IMR-90 (cell line): ENCODE data around the gene HAGHL.

Experiments used
- BHLHE40 ChIP-seq: fragments of 150-350 bp; IDR thresholded peaks from 2 replicates; pipeline ENCODE4 v1.6.1; 2016; ENCODE audit warnings: mild to moderate bottlenecking, low read depth, low read length
- CTCF ChIP-seq: conservative IDR thresholded peaks from 2 replicates; pipeline ENCODE4 v1.5.1; 2012; ENCODE audit warnings: mild to moderate bottlenecking, low read depth, low read length, improper control_type of control experiment
- NFE2L2 ChIP-seq: fragments of 150-350 bp; IDR thresholded peaks from 2 replicates; pipeline ENCODE4 v1.6.1; 2016; ENCODE audit warnings: low read depth, mild to moderate bottlenecking, low read length
- POLR2A ChIP-seq: IDR thresholded peaks from 2 replicates; pipeline ENCODE4 v1.6.1; 2012; ENCODE audit warnings: mild to moderate bottlenecking, low read depth, low read length
- RFX5 ChIP-seq: IDR thresholded peaks from 2 replicates; pipeline ENCODE4 v1.8.0; 2012; ENCODE audit warnings: low read depth, mild to moderate bottlenecking, low read length, moderate library complexity
- SMC3 ChIP-seq: fragments of 150-350 bp; IDR thresholded peaks from 2 replicates; pipeline ENCODE4 v1.6.1; 2016; ENCODE audit warnings: low read depth, mild to moderate bottlenecking, antibody characterized with exemption, low read length, moderate library complexity
- USF2 ChIP-seq: fragments of 150-350 bp; IDR thresholded peaks from 2 replicates; pipeline ENCODE4 v1.6.1; 2017; ENCODE audit warnings: mild to moderate bottlenecking, antibody characterized with exemption, low read length, low read depth

- no peak for TF ChIP-seq CTCF
- no peak for TF ChIP-seq POLR2A
- TF ChIP-seq NFE2L2 = no peak
- TF ChIP-seq BHLHE40 = peak; percentile 42; the same call in 1 of the 2 replicates
- TF ChIP-seq SMC3 = no peak
- TF ChIP-seq USF2 = peak; percentile 61
- no peak for TF ChIP-seq RFX5
Observed at GRCh38 chr16:684071-684794, 42.7 kb upstream of the HAGHL start, which contains the start of gene JMJD8.
